Fibroblast of villous mesenchyme (primary cell): ENCODE measurements around the gene PXDC1. TPM values are rescaled to one million over a fixed set of nuclear protein-coding genes. Genes with fewer than 3 reads are reported as not detected.
A peak's percentile ranks its signal among the peaks of the same experiment; 100 is the strongest.
"Not testable (repeated sequence)": the region's sequence is repeated elsewhere in the genome, so short reads cannot be mapped to it uniquely, and the experiment has no call there.

Experiments used
- DNase-seq: peaks from one replicate; pipeline ENCODE4 v3.0.0-alpha.2; 2010; ENCODE audit warnings: low read depth
- H3K4me3 ChIP-seq: 2 replicates; pipeline ENCODE4 v1.5.1; 2011; ENCODE audit warnings: low read depth, mild to moderate bottlenecking, low read length
- total RNA-seq: library from RNA; depleted of rRNA; stranded (reverse); fragments of >200 nt; gene quantifications from 2 replicates; pipeline ENCODE4 v1.2.3, GENCODE V29; 2012
- TF ChIP-seq, protein P1 (sequence below): IDR thresholded peaks from 2 replicates; pipeline ENCODE4 v1.5.1; 2012; ENCODE audit warnings: low read depth, mild to moderate bottlenecking, low read length; ENCODE audit not compliant: insufficient read depth

The PXDC1 gene
- total RNA-seq, 1 donor: 92.4 TPM

DNA sequence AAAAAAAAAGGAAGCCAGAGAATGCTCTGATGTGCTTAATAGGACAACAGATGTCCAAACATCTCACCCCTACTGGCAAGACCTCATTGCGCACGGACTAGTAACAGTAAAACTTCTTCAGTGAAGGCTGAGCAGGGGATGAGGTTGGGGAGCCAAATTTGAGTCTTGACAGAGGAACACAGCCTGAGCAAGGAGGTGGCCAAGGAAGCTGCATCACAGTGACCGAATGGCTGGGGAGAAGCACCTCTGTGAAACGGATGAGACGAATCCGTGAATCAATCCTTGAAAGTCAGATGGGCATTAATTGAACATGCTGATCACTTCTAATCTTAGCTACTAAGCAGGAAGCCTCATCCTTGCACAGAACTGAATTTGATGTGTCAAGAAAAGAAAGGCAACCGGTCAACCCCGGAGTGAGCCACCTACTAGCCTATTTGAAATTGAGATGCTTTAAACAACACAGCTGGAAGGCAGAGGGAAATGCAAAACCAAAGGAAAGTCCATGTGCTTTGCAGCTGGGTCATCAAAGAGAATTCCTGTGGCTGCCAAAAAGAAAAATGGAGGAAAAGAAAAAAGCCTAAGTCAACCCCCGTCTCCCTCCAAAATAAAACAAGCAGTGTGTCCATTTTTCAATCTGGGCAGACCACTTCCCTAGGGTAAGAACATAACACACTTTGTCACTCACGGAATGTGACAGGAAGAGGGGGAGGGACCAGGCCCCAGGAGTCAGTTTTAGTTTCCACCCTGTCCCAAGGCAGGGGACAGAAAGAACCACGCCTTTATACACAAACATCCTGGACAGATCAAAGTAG, 29.5 kb downstream of the PXDC1 start:
- H3K4me3 ChIP-seq: no peak overlapping the region
- DNase-seq: peak; percentile 36
- TF ChIP-seq, protein P1, sequence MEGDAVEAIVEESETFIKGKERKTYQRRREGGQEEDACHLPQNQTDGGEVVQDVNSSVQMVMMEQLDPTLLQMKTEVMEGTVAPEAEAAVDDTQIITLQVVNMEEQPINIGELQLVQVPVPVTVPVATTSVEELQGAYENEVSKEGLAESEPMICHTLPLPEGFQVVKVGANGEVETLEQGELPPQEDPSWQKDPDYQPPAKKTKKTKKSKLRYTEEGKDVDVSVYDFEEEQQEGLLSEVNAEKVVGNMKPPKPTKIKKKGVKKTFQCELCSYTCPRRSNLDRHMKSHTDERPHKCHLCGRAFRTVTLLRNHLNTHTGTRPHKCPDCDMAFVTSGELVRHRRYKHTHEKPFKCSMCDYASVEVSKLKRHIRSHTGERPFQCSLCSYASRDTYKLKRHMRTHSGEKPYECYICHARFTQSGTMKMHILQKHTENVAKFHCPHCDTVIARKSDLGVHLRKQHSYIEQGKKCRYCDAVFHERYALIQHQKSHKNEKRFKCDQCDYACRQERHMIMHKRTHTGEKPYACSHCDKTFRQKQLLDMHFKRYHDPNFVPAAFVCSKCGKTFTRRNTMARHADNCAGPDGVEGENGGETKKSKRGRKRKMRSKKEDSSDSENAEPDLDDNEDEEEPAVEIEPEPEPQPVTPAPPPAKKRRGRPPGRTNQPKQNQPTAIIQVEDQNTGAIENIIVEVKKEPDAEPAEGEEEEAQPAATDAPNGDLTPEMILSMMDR: no peak

- H3K4me3 ChIP-seq, DNase-seq: not testable (repeated sequence)
Measured at GRCh38 chr6:3720770-3721169, 30.7 kb downstream of the PXDC1 start.

DNA sequence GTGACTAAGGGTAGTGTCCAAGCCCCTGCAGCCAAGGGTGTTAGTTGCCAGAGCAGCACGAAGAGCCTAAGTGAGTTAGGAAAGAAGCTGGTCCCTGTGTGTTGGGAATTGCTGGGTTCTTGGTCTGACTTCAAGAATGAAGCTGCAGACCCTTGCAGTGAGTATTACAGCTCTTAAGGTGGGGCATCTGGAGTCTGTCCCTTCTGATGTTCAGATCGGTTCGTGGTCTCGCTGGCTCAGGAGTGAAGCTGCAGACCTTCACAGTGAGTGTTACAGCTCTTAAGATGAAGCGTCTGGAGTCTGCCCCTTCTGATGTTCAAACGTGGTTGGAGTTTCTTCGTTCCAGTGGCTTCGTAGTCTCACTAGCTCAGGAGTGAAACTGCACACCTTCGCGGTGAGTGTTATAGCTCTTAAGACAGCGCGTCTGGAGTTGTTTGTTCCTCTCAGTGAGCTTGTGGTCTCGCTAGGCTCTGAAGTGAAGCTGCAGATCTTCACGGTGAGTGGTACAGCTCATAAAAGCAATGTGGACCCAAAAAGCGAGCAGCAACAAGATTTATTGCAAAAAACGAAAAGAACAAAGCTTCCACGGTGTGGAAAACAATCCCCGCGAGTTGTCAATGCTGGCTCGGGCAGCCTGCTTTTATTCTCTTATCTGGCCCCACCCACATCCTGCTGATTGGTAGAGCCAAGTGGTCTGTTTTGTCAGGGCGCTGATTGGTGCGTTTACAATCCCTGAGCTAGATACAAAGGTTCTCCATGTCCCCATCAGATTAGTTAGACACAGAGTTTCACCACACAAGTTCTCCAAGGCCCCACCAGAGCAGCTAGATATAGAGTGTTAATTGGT, 31.8 kb downstream of the PXDC1 start:
- TF ChIP-seq, protein P1: no peak
- H3K4me3 ChIP-seq: no peak overlapping the region
- no peak for DNase-seq

DNA sequence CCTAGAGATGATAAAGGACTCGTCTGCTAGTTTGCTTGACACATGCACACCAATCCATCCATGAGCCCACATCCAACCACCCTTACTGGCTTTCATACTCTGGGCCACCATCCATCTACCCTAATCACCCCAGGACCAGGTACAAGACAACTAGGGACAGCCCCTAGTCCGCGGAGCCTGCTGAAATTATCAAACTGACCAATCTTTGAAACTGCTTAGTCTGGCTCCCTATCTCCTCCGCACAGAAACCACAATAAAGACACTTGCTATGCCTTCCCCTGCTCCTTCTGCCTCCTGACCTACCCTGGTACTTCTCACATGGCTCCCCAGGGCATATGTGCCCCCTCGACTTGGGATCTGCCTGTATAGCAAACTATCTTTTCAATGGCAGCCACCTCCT, 33.1 kb downstream of the PXDC1 start:
- TF ChIP-seq, protein P1: no peak
- no peak overlapping the region for H3K4me3 ChIP-seq
- no peak for DNase-seq

GRCh38 chr6:3715285-3715684, 36.2 kb downstream of the PXDC1 start:
- no peak overlapping the region for H3K4me3 ChIP-seq
- no peak for DNase-seq
- TF ChIP-seq, protein P1: no peak

DNA sequence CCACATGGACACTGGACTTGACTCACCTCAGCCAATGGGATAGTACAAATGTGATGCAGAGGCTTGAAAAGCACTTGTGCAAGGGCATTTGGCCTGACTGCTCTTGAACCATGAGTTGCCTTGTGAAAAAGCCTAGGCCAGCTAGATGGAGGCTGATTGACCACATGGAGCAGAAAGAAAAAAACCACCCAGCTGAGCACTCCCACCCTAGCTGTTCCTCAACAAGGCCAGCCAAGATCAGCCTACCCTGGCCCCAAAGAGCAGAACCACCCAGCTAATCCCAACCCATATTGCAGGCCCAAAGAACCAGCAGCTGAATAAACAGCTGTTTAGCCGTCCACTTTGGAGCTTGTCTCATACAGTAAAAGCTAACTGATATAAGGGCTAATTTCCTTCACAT, 36.7 kb downstream of the PXDC1 start:
- no peak overlapping the region for H3K4me3 ChIP-seq
- TF ChIP-seq, protein P1: no peak
- DNase-seq: no peak

DNA sequence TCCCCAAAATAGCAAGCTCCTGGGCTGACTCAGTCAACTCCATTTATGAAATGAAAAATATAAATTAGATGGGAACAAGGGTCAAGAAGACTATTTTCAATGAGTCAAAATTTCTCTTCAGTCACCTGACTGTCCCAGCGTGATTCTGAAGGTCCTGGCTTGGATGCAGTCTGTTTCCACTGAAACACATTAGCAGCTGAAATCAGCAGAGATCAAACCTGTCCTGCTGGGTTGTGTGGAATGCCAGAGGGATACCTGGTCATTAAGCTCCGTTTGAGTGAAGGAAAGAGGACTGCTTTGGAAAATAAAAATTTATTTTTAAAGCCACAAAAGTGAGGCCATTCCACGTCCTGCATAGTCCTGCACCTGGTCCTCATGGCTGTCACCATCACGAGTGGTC, 37.4 kb downstream of the PXDC1 start:
- TF ChIP-seq, protein P1: no peak
- no peak for DNase-seq
- no peak overlapping the region for H3K4me3 ChIP-seq
